ENCODE results near the gene NADK2.
"Not testable (repeated sequence)": the region's sequence is repeated elsewhere in the genome, so short reads cannot be mapped to it uniquely, and the experiment has no call there.

Gene NADK2

DNA sequence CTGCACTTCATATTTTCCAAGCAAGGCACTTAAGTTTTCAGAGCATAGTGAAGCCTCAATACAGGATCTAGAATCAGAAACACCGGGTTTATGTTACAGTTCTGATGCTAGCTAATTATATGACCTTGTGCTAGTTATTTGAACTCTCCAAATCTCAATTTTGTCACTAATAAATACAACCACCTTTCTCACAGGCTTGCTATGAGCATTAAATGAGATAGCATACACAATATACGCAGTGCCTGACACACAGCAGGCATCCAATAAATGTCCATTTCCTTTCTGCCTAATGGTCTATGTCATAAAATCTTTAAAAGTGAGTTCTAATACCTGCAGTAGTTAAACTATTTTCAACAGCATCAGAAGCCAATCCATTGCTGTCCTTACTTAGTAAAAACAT lies 32.9 kb downstream of the NADK2 start:
- TF ChIP-seq POLR2A (IDR thresholded peaks at IDR 0.05; ENCODE audit: low read length) = no peak
- DNase-seq = no peak

DNA sequence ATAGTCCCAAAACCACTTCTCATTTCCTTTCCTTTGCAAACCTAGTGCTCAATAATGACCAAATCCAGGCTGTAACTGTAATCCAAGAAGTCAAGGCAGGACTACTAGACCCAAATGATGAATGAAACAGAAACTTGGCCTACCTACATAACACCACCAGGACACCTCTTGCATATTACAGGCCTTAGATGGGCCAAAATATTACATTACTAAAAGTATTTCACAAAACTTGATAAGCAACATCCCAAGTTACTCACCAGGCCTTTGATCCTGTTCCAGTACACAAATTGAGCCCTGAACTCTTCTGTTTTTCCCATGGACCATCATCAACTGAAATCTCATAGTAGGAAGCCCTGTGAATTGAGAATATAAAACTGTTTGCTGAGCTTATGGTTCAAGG lies 34.8 kb downstream of the NADK2 start:
- TF ChIP-seq POLR2A (IDR thresholded peaks at IDR 0.05; ENCODE audit: low read length) (no peak), GATA1 (IDR thresholded peaks at IDR 0.05; ENCODE audit: low read depth, low read length) (no peak)
- DNase-seq = no peak

DNA sequence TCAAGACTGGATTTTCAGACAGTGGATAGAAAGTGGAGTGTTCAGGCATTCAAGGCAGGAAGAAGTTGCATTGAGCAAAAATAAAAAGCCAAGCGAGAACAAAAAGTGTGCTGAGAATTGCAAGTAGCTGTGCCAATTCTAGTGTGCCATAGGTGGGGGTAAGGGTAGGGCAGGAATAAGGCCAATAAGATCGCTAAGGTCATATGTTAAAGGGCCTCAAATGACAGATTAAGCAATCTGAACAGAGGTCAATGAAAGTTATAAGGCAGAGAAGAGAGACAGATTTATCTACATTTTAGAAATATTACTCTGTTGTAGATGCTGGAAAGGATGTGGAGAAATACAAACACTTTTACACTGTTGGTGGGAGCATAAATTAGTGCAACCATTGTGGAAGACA lies 36.4 kb downstream of the NADK2 start:
- TF ChIP-seq GATA1 (IDR thresholded peaks at IDR 0.05; ENCODE audit: low read depth, low read length) = no peak
- no peak for DNase-seq

DNA sequence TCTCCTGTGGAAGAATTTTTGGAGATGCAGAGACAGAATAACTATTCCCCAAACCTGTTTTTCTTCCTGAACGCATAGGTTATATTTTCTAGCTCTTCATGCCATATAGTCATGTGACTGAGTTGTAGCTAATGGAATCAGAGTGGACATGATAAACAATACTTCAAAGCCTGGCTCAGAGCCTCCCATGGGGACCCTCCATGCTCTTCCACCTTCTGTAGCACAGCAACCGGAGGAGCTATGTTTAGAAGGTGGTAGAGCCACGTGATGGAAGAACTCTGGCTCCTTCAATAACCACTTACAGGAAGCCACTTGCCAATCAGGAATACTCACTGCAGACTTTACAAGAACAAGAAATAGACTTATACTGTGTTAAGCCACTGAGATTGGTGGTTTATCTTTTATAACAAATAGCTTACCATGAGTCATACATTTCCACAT lies 39.2 kb downstream of the NADK2 start:
- no peak for DNase-seq
- TF ChIP-seq GATA1 (IDR thresholded peaks at IDR 0.05; ENCODE audit: low read depth, low read length) = no peak
- TF ChIP-seq POLR2A (IDR thresholded peaks at IDR 0.05; ENCODE audit: low read length) = no peak

DNA sequence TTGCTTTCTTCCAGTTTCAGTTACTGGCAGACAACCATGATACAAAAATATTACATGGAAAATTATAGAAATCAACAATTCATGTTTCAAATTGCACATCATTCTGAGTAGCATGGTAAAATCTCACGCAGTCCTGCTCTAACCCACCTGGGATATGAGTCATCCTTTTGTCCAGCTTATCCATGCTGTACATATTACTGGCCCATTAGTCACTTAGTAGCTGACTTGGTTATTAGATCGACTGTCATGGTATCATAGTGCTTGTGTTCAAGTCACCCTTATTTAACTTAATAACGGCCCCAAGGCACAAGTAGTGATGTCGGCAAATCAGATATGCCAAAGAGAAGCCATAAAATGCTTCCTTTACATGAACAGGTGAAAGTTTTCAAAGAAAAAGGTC lies 41.2 kb downstream of the NADK2 start:
- DNase-seq = peak in 1 of 2 experiments; percentile 8
- TF ChIP-seq POLR2A (IDR thresholded peaks at IDR 0.05; ENCODE audit: low read length) (no peak), GATA1 (IDR thresholded peaks at IDR 0.05; ENCODE audit: low read depth, low read length) (no peak)

DNA sequence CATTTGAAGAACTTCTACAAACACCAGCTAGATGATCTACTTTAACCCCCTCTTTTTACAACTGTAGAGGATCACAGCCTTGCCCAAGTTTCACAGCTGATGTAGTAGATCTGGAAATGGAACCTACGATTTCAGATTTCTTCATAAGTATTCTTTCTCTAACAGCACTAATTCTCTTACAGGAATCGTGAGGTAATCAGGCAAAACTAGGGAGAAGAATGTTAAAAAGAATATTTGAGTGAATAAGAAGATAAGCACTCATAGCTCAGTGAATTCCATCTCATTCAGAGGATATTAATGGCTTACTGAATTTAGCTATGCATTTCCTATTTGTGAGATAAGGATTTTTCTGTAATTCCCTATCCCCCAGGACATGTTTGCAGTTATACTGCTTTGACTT lies 42.1 kb downstream of the NADK2 start:
- TF ChIP-seq POLR2A (IDR thresholded peaks at IDR 0.05; ENCODE audit: low read length) = no peak
- TF ChIP-seq GATA1 (IDR thresholded peaks at IDR 0.05; ENCODE audit: low read depth, low read length) = no peak
- DNase-seq = no peak

DNA sequence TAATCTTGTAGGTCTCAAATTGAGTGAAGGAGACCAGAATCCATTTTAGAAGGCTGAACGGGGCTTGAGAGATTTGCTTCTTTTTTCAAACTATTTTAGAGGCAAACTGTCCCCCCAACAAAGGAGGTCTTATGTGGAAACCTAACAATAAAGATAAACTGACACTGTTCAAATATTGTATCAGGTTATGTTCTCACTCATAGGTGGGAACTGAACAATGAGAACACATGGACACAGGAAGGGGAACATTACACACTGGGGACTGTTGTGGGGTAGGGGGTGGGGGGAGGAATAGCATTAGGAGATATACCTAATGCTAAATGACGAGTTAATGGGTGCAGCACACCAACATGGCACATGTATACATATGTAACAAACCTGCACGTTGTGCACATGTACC lies 42.9 kb downstream of the NADK2 start:
- DNase-seq = not testable (repeated sequence)

DNA sequence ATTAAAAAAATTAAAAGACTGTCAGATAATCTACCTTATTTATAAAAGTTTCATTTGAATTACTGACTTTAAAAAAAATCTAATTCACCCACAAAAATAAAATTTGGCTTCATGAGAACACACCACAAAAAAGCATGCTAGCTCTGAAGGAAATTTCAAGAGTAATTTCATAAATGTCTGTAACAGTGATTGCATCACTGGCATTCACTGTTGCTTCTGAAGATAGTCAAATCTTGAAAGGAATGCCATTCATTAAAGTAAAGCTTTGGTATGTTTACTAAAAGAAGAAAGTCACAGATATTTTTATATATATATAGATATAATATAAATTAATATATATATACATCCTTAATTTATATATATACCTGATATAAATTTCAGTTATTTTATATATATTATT lies 43.4 kb downstream of the NADK2 start:
- DNase-seq = no peak
- TF ChIP-seq GATA1 (IDR thresholded peaks at IDR 0.05; ENCODE audit: low read depth, low read length) = no peak
- no peak for TF ChIP-seq POLR2A (IDR thresholded peaks at IDR 0.05; ENCODE audit: low read length)

DNA sequence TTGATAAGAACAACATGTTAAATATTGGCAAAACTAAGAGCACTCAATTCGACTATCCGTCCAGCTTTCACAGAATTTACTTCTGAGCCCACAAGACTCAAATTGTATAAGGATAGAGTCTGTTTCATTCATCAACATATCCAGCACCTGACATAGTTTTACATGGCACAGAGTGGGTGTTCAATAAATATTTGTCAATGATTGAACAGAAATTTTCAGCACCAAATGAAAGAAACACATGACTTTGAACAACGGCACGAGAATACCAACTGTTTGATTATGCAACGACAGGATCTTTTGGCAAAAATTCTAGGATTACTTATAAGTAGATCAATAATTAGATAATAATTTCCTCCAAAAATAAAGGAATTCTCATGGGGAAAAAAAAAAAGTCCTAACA lies 48.0 kb downstream of the NADK2 start:
- TF ChIP-seq POLR2A (IDR thresholded peaks at IDR 0.05; ENCODE audit: low read length) = no peak
- TF ChIP-seq GATA1 (IDR thresholded peaks at IDR 0.05; ENCODE audit: low read depth, low read length) = no peak
- no peak for DNase-seq

DNA sequence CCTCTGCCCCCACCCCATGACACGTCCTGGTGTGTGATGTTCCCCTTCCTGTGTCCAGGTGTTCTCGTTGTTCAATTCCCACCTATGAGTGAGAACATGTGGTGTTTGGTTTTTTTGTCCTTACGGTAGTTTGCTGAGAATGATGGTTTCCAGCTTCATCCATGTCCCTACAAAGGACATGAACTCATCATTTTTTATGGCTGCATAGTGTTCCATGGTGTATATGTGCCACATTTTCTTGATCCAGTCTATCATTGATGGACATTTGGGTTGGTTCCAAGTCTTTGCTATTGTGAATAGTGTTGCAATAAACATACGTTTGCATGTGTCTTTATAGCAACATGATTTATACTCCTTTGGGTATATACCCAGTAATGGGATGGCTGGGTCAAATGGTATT lies 57.3 kb downstream of the NADK2 start:
- not testable (repeated sequence) for DNase-seq

DNA sequence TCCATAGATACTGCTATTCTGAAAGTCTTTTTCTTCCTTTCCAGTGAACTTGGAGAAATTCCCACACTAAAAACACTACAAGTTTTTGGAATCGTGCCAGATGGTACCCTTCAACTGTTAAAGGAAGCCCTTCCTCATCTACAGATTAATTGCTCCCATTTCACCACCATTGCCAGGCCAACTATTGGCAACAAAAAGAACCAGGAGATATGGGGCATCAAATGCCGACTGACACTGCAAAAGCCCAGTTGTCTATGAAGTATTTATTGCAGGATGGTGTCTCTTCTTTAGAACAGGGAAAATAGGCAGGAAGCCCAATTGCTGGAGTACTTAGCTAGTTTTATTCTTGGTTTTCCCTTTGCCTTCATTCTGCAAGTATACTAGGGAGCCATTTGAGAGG lies 60.0 kb downstream of the NADK2 start:
- TF ChIP-seq GATA1 (IDR thresholded peaks at IDR 0.05; ENCODE audit: low read depth, low read length) (no peak), POLR2A (IDR thresholded peaks at IDR 0.05; ENCODE audit: low read length) (no peak)
- no peak for DNase-seq

DNA sequence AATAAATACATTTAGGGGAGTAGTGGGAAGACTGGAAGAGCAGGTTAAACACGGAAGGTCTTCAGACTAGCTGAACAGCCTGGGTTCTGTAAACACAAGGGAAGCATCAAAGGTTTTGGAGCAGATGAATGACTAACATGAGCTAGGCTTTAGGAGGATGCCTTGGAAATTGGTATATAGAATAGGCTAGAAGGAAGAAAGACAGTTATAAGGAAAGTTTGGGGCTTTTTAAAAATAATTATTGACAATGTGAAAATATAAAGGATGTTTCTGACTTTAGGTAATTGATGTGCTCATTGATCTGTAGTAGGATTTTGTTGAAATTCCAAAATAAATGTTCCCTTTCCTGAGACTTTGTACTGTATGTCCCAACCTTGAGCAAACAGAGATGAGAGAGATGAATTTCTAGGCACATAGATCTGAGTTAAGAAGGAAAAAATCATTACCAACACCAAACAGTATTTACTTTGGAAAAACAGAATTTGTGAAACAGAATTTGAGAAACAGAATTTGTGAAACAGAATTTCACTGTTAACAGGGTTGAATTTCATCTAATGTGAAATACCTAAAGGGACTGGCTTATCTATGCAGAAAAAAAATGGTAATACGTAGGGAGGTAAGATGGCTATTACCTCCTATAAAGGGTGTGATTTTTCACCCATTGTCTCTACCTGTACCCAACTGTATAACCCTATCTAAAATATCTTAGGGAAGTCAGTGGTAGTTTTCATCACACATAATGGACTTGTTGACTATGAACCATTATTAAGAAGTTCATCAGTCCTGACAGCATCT lies 61.0 kb downstream of the NADK2 start:
- TF ChIP-seq GATA1 (IDR thresholded peaks at IDR 0.05; ENCODE audit: low read depth, low read length) = no peak
- TF ChIP-seq POLR2A (IDR thresholded peaks at IDR 0.05; ENCODE audit: low read length) = no peak

DNA sequence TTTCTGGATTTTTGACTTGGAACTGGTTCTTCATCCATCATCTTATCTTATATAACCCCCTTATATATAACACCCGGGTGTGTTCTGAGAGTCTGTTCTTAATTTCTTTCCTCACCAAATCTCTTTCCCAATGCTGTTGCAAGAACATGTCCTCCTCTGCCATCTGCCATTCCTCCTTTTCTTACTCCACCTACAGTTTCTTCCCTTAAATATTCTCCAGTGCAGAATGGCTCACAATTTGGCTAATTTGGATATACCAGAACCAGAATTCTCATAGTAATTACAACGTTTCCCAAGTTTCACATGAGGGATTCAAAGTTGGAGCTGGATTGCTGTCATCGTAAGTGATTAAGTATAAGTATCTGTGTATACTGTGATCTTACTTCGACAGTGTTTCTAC lies 61.8 kb downstream of the NADK2 start:
- TF ChIP-seq POLR2A (IDR thresholded peaks at IDR 0.05; ENCODE audit: low read length) (no peak), GATA1 (IDR thresholded peaks at IDR 0.05; ENCODE audit: low read depth, low read length) (no peak)
- no peak for DNase-seq

More for the DNA sequence above, 61.0 kb downstream of the NADK2 start:
- no peak for DNase-seq

DNA sequence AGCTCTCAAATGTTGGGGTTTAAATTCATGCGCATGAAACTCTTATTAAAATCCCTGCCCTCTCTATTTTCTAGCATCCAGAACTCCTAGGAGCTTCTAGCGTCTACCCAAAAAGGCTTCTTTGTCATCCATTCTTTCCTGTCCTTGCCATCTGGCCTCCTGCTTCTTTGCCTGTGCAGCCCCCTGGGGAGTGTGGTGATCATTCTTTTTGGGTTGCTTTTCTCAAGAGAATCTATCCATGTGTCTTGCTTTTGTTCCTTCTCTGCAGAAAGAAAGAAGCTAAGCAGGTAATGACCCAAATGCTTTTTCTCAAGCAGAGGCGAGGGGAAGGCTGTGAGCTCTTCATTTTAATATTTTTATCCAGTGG lies 63.2 kb downstream of the NADK2 start:
- no peak for TF ChIP-seq GATA1 (IDR thresholded peaks at IDR 0.05; ENCODE audit: low read depth, low read length)
- TF ChIP-seq POLR2A (IDR thresholded peaks at IDR 0.05; ENCODE audit: low read length) = no peak
- DNase-seq = no peak

DNA sequence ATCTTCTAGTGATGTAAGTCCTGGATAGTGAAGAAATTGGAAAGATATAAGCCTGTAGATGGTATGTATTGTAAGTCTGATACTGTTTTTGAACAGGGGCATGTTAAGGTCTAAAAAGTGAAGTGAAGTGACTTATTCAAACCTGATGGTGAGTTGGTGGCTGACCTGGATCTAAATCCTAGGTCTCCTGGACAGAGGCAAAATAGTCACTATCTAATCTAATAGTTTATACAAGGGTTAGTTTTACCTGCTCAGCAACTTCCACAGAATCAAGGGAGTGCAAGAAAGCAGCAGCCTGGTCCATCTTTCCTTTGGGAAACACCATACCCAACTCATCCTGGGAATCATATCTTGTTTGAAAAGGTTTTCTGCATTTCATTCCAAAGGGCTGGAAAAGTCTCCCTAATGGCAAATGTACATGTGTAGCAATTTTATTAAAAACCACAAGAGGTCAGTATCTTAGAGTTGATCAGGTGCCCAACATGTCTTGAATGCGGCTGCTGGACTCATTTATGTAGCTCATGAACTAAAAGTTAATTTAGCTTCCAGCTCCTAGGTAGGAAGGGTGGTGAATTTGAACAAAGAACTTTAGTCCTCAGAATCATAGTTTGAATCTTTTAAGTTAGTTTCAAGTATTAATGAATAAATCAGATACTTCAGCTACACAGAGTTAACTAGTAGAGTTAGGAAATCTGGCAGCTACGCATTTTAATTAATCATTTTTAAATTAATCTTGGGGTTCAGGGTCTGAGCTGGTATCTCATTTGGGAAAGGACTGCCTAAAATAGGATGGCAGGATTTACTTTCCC lies 63.8 kb downstream of the NADK2 start:
- no peak for TF ChIP-seq GATA1 (IDR thresholded peaks at IDR 0.05; ENCODE audit: low read depth, low read length)
- no peak for TF ChIP-seq POLR2A (IDR thresholded peaks at IDR 0.05; ENCODE audit: low read length)
- peak; percentile 36 to 49 for DNase-seq
